ENCODE results near the gene ATR. TPM values are rescaled to one million over a fixed set of nuclear protein-coding genes. Genes with fewer than 3 reads are reported as not detected.

Gene ATR
- total and polyA plus RNA-seq, 9 of the 15 experiments (the other 6 are each of a cell fraction or from before 2014, with no cell fraction given): 18.0 to 37.8 (median 23.2) TPM

DNA sequence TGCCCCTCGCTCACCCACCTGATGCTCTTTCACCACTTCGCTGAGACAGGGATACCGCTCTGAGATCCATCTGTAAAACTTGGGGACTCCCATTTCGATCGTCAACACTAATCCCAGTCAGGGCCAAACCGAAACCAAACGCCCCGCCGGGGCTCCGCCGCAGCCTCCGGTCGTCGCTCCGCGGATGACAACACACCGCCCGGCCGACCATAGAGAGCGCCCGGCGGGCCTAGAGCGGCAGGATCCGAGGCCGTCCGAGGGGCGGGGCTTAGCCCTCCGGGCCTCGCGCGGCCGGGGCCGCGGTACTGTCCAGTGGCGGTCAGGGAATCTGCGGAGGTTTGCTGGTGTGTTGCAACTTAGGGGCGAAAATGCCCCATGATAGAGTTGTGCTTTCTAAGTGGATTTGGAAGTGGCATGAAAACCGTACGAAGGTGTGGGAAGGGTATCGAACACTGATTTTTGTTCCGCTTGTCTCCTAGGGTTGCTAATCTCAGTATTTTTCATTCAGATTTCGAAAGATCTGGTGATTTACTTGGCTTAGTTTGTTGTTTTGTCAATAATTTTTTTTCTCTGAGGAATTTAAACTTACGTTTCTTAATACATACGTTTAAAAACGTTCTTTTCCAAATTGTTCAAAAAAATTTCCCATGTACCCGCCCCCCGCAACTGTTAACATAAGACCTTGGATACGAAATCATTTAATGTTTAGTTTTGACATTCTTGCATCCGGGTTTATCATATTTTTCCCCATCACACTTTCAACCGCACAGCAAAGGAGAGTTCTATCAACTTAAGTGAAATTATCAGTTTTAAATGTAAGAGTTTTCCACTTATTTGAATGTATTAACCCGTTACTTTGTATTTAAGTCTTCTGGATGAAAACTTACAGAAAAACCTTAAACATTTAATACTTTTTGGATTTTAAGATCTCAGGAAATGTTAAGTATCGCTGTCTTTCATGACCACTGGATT is 130.4 kb downstream of the ATR start, which contains the start of gene XRN1 (continued):
- TF ChIP-seq, protein P1, sequence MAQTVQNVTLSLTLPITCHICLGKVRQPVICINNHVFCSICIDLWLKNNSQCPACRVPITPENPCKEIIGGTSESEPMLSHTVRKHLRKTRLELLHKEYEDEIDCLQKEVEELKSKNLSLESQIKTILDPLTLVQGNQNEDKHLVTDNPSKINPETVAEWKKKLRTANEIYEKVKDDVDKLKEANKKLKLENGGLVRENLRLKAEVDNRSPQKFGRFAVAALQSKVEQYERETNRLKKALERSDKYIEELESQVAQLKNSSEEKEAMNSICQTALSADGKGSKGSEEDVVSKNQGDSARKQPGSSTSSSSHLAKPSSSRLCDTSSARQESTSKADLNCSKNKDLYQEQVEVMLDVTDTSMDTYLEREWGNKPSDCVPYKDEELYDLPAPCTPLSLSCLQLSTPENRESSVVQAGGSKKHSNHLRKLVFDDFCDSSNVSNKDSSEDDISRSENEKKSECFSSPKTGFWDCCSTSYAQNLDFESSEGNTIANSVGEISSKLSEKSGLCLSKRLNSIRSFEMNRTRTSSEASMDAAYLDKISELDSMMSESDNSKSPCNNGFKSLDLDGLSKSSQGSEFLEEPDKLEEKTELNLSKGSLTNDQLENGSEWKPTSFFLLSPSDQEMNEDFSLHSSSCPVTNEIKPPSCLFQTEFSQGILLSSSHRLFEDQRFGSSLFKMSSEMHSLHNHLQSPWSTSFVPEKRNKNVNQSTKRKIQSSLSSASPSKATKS (CRISPR knock-in tag; IDR thresholded peaks at IDR 0.05): no peak
- TF ChIP-seq MCM7 (IDR thresholded peaks at IDR 0.05): no peak
- no peak for TF ChIP-seq MEF2A (IDR thresholded peaks at IDR 0.05; ENCODE audit: control insufficient read depth, low read depth, low read length)
- TF ChIP-seq HCFC1 (IDR thresholded peaks at IDR 0.05; ENCODE audit: low read depth, low read length): peak; percentile 85
- TF ChIP-seq ZNF830 (CRISPR knock-in tag; IDR thresholded peaks at IDR 0.05): no peak
- TF ChIP-seq POLR2B (IDR thresholded peaks at IDR 0.05; ENCODE audit: low read depth, partially characterized antibody): peak; percentile 86
- no peak for TF ChIP-seq ZNF224 (CRISPR knock-in tag; IDR thresholded peaks at IDR 0.05)
- no peak for TF ChIP-seq TAL1 (IDR thresholded peaks at IDR 0.05)
- TF ChIP-seq POLR2G (IDR thresholded peaks at IDR 0.05; ENCODE audit: low read depth, low read length): peak; percentile 96
- peak in 1 of 2 experiments; percentile 82; a peak in 1 of 4 replicates for TF ChIP-seq RCOR1 (IDR thresholded peaks at IDR 0.05; ENCODE audit: borderline replicate concordance in 1 of 2, low read depth in 2 of 2, low read length in 2 of 2)
- no peak for TF ChIP-seq NUFIP1 (IDR thresholded peaks at IDR 0.05; ENCODE audit: partially characterized antibody)
- TF ChIP-seq, protein P2, sequence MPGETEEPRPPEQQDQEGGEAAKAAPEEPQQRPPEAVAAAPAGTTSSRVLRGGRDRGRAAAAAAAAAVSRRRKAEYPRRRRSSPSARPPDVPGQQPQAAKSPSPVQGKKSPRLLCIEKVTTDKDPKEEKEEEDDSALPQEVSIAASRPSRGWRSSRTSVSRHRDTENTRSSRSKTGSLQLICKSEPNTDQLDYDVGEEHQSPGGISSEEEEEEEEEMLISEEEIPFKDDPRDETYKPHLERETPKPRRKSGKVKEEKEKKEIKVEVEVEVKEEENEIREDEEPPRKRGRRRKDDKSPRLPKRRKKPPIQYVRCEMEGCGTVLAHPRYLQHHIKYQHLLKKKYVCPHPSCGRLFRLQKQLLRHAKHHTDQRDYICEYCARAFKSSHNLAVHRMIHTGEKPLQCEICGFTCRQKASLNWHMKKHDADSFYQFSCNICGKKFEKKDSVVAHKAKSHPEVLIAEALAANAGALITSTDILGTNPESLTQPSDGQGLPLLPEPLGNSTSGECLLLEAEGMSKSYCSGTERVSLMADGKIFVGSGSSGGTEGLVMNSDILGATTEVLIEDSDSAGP (CRISPR knock-in tag; IDR thresholded peaks at IDR 0.05): no peak
- TF ChIP-seq, protein P3, sequence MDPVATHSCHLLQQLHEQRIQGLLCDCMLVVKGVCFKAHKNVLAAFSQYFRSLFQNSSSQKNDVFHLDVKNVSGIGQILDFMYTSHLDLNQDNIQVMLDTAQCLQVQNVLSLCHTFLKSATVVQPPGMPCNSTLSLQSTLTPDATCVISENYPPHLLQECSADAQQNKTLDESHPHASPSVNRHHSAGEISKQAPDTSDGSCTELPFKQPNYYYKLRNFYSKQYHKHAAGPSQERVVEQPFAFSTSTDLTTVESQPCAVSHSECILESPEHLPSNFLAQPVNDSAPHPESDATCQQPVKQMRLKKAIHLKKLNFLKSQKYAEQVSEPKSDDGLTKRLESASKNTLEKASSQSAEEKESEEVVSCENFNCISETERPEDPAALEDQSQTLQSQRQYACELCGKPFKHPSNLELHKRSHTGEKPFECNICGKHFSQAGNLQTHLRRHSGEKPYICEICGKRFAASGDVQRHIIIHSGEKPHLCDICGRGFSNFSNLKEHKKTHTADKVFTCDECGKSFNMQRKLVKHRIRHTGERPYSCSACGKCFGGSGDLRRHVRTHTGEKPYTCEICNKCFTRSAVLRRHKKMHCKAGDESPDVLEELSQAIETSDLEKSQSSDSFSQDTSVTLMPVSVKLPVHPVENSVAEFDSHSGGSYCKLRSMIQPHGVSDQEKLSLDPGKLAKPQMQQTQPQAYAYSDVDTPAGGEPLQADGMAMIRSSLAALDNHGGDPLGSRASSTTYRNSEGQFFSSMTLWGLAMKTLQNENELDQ (CRISPR knock-in tag; IDR thresholded peaks at IDR 0.05; ENCODE audit: borderline replicate concordance): no peak
- TF ChIP-seq MEIS2 (IDR thresholded peaks at IDR 0.05; ENCODE audit: partially characterized antibody): no peak
- TF ChIP-seq CTBP1 (IDR thresholded peaks at IDR 0.05; ENCODE audit: borderline replicate concordance): peak; percentile 66; the same call in 1 of the 2 replicates
- TF ChIP-seq LCOR (CRISPR knock-in tag; IDR thresholded peaks at IDR 0.05): peak; percentile 25; the same call in 1 of the 2 replicates
- no peak for TF ChIP-seq PHTF2 (CRISPR knock-in tag; IDR thresholded peaks at IDR 0.05)
- TF ChIP-seq ARHGAP35 (IDR thresholded peaks at IDR 0.05; ENCODE audit: partially characterized antibody): no peak
- TF ChIP-seq ZBTB7A (IDR thresholded peaks at IDR 0.05; ENCODE audit: borderline replicate concordance, control insufficient read depth, low read depth, low read length): no peak
- no peak for TF ChIP-seq KLF1 (tag; IDR thresholded peaks at IDR 0.05)
- TF ChIP-seq BCL6 (CRISPR knock-in tag; IDR thresholded peaks at IDR 0.05): no peak
- TF ChIP-seq, protein P4, sequence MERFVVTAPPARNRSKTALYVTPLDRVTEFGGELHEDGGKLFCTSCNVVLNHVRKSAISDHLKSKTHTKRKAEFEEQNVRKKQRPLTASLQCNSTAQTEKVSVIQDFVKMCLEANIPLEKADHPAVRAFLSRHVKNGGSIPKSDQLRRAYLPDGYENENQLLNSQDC (CRISPR knock-in tag; IDR thresholded peaks at IDR 0.05): no peak
- no peak for TF ChIP-seq ZNF41 (CRISPR knock-in tag; conservative IDR thresholded peaks at IDR 0.05)
